ENCODE results near the gene RTL10. TPM values are rescaled to one million over a fixed set of nuclear protein-coding genes. Genes with fewer than 3 reads are reported as not detected.

The RTL10 gene
- polyA plus RNA-seq, 2 of the 4 experiments (the other 2 are of a cell fraction) = 4.4 to 5.1 TPM

- TF ChIP-seq MAFK (IDR thresholded peaks at IDR 0.05; ENCODE audit: partially characterized antibody) (peak; percentile 90), HOXA7 (CRISPR knock-in tag; IDR thresholded peaks at IDR 0.05) (no peak), POLR2A (IDR thresholded peaks at IDR 0.05; ENCODE audit: low read length) (peak; percentile 22; the same call in 1 of the 2 replicates), CHD4 (IDR thresholded peaks at IDR 0.05; ENCODE audit: borderline replicate concordance) (no peak)
- 13% methylated on average over 12 of the region's 24 CpGs for WGBS (ENCODE audit: missing lambda C conversion rate)
- Histone ChIP-seq H3K4me3 (peak overlapping the region; percentile 76), H3K4me2 (peak overlapping the region; percentile 90), H3K9me3 (no peaks in the 10 kb centered on the region), H3K4me1 (peaks cover 17% of the 10 kb centered on the region; the same call in 2 of the 3 replicates), H3K27ac (peak overlapping the region; percentile 94 to 98)
- POLR2A ChIA-PET = interaction anchor here (0.9 to 1.6 kb wide), 2 partner anchors 11 to 25 kb away, joined by 4 to 6 read pairs; no protein-coding TSS in a partner anchor
- peak; percentile 57 to 65 for ATAC-seq
- DNase-seq (ENCODE audit: low read depth in 1 of 2, low spot score in 1 of 2) = peak; percentile 56 to 70
- FAIRE-seq = no peak
- CTCF ChIA-PET = interaction anchor here (0.6 to 2.3 kb wide), 10 partner anchors 8 to 168 kb away, joined by 3 to 9 read pairs (median 4); no protein-coding TSS in a partner anchor
These were observed 1.1 kb upstream of the RTL10 start for GRCh38 chr22:19855504-19856409.

GRCh38 chr22:19853879-19854777 lies 546 bp downstream of the RTL10 start:
- TF ChIP-seq PHF8 (IDR thresholded peaks at IDR 0.05; ENCODE audit: borderline replicate concordance, low read depth) (peak; percentile 50; the same call in 1 of the 2 replicates), CBX8 (IDR thresholded peaks at IDR 0.05) (no peak)
- ATAC-seq = peak in 1 of 2 experiments; percentile 14; a peak in 3 of 6 replicates
- Histone ChIP-seq H3K4me1 (peaks cover 24% of the 10 kb centered on the region), H3K4me2 (peak overlapping the region; percentile 99), H3K27ac (peak overlapping the region; percentile 87 to 98), H3K9me3 (no peaks in the 10 kb centered on the region), H3K4me3 (peak overlapping the region; percentile 76)
- ChIA-PET POLR2A (no interaction called here), CTCF (interaction anchor here (0.6 to 2.3 kb wide), 6 partner anchors 9 to 98 kb away, joined by 3 to 9 read pairs (median 4); no protein-coding TSS in a partner anchor)
- 2% methylated on average over 20 of the region's 49 CpGs for WGBS (ENCODE audit: missing lambda C conversion rate)
- FAIRE-seq = no peak
- no peak for DNase-seq (ENCODE audit: low read depth in 1 of 2, low spot score in 1 of 2)

GRCh38 chr22:19853058-19853878 lies 1.4 kb downstream of the RTL10 start:
- Histone ChIP-seq H3K4me1 (peaks cover 32% of the 10 kb centered on the region), H3K4me2 (peak overlapping the region; percentile 99), H3K4me3 (peak overlapping the region; percentile 76), H3K27ac (peak overlapping the region; percentile 87 to 98), H3K9me3 (no peaks in the 10 kb centered on the region)
- ATAC-seq (no peak), DNase-seq (ENCODE audit: low read depth in 1 of 2, low spot score in 1 of 2) (no peak), FAIRE-seq (no peak)
- CTCF ChIA-PET = interaction anchor here (0.6 to 1.5 kb wide), 4 partner anchors 12 to 47 kb away, joined by 3 to 4 read pairs (median 3); no protein-coding TSS in a partner anchor
- POLR2A ChIA-PET = no interaction called here
- no peak for TF ChIP-seq CEBPB (IDR thresholded peaks at IDR 0.05)
- no peak for TF ChIP-seq ZNF302 (CRISPR knock-in tag; IDR thresholded peaks at IDR 0.05)
- no peak for TF ChIP-seq NR3C1 (IDR thresholded peaks at IDR 0.05)
- TF ChIP-seq RCOR1 (IDR thresholded peaks at IDR 0.05; ENCODE audit: low read depth, low read length) = no peak
- TF ChIP-seq FOSL2 (IDR thresholded peaks at IDR 0.05) = no peak
- no peak for TF ChIP-seq FOSL2 (CRISPR knock-in tag; IDR thresholded peaks at IDR 0.05)
- no peak for TF ChIP-seq HES2 (IDR thresholded peaks at IDR 0.05)
- TF ChIP-seq ESRRA (IDR thresholded peaks at IDR 0.05; ENCODE audit: borderline replicate concordance, low read length) = no peak
- TF ChIP-seq MAZ (IDR thresholded peaks at IDR 0.05; ENCODE audit: borderline replicate concordance, low read depth, low read length) = no peak
- TF ChIP-seq KDM5A (IDR thresholded peaks at IDR 0.05) = no peak
- TF ChIP-seq EHF (CRISPR knock-in tag; IDR thresholded peaks at IDR 0.05) = no peak
- TF ChIP-seq MAFK (IDR thresholded peaks at IDR 0.05; ENCODE audit: partially characterized antibody) = no peak
- TF ChIP-seq TFCP2L1 (CRISPR knock-in tag; IDR thresholded peaks at IDR 0.05) = no peak
- TF ChIP-seq E2F6 (IDR thresholded peaks at IDR 0.05; ENCODE audit: borderline replicate concordance, low read depth) = no peak
- no peak for TF ChIP-seq SREBF2 (IDR thresholded peaks at IDR 0.05)
- TF ChIP-seq MYC (IDR thresholded peaks at IDR 0.05; ENCODE audit: borderline replicate concordance, low read length) = no peak
- TF ChIP-seq FOXS1 (CRISPR knock-in tag; IDR thresholded peaks at IDR 0.05) = no peak
- no peak for TF ChIP-seq RFX5 (IDR thresholded peaks at IDR 0.05)
- TF ChIP-seq HEYL (CRISPR knock-in tag; IDR thresholded peaks at IDR 0.05) = no peak
- WGBS (ENCODE audit: missing lambda C conversion rate) = 58% methylated on average over 8 of the region's 11 CpGs
